PFSK-1 (cell line): ENCODE results near the gene STK39.

Source experiments
- FOXP2 ChIP-seq: optimal IDR thresholded peaks from 2 replicates; pipeline ENCODE3; 2011; ENCODE audit warnings: borderline replicate concordance, control low read depth, inconsistent platforms; ENCODE audit not compliant: insufficient read depth; ENCODE audit errors: extremely low read length, extremely low read depth
- POLR2AphosphoS5 ChIP-seq: IDR thresholded peaks from 2 replicates; pipeline ENCODE4 v1.6.1; 2012; ENCODE audit warnings: low read depth, mild to moderate bottlenecking, control low read depth, low read length, moderate library complexity
- SIN3A ChIP-seq: IDR thresholded peaks from 2 replicates; pipeline ENCODE4 v1.6.1; 2012; ENCODE audit warnings: mild to moderate bottlenecking, low read length, moderate library complexity, borderline replicate concordance; ENCODE audit not compliant: insufficient read depth
- TAF1 ChIP-seq: IDR thresholded peaks from 2 replicates; pipeline ENCODE4 v1.6.1; 2012; ENCODE audit warnings: low read length, control low read depth, borderline replicate concordance; ENCODE audit not compliant: insufficient read depth
- TF ChIP-seq, protein P1 (sequence below), 2 experiments: IDR thresholded peaks; 2 replicates each; pipeline versions ENCODE4 v1.6.1 to v1.8.0; 2011 to 2012; ENCODE audit warnings: low read depth in 2 of 2, low read length in 2 of 2, control low read depth in 1 of 2, inconsistent platforms in 1 of 2, mild to moderate bottlenecking in 1 of 2, moderate library complexity in 1 of 2; ENCODE audit not compliant: insufficient read depth in 1 of 2

STK39 gene

DNA sequence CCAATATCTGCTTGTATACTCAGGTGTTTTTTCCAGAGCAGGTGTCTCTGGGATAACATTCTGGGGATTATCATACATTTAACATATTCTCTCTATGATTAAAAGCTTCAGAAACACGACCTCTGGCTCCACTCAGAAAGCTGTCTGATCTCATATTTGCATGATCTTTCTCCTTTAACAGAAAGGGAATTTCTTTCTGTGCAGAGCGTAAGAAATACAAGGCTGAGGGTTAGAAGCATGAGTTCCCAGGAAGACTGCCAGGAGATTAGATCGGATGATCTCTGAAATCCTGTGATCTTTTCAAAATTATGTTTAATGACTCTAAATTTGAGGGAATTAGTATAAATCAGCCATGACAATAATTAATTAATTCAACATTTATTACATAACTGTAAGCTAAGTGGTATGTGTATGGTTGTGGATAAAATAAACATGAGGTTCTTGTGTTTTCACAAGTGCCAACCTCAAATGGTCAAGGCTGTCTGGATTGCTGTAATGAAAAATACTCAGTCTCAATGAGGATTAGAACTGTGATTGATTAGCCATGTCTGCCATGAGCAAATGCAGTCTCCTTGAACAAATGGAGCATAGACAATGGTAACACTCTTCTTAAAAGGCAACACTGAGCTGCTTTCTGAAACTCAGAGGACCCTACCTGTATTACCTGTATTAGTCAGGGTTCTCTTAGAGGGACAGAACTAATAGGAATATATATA is 304.9 kb downstream of the STK39 start:
- no peak for TF ChIP-seq SIN3A
- no peak for TF ChIP-seq POLR2AphosphoS5
- TF ChIP-seq TAF1 = no peak
- TF ChIP-seq, protein P1, sequence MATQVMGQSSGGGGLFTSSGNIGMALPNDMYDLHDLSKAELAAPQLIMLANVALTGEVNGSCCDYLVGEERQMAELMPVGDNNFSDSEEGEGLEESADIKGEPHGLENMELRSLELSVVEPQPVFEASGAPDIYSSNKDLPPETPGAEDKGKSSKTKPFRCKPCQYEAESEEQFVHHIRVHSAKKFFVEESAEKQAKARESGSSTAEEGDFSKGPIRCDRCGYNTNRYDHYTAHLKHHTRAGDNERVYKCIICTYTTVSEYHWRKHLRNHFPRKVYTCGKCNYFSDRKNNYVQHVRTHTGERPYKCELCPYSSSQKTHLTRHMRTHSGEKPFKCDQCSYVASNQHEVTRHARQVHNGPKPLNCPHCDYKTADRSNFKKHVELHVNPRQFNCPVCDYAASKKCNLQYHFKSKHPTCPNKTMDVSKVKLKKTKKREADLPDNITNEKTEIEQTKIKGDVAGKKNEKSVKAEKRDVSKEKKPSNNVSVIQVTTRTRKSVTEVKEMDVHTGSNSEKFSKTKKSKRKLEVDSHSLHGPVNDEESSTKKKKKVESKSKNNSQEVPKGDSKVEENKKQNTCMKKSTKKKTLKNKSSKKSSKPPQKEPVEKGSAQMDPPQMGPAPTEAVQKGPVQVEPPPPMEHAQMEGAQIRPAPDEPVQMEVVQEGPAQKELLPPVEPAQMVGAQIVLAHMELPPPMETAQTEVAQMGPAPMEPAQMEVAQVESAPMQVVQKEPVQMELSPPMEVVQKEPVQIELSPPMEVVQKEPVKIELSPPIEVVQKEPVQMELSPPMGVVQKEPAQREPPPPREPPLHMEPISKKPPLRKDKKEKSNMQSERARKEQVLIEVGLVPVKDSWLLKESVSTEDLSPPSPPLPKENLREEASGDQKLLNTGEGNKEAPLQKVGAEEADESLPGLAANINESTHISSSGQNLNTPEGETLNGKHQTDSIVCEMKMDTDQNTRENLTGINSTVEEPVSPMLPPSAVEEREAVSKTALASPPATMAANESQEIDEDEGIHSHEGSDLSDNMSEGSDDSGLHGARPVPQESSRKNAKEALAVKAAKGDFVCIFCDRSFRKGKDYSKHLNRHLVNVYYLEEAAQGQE (IDR thresholded peaks at IDR 0.05; ENCODE audit: insufficient read depth in 1 of 2, low read depth in 2 of 2, low read length in 2 of 2) = no peak
- TF ChIP-seq FOXP2 = no peak

DNA sequence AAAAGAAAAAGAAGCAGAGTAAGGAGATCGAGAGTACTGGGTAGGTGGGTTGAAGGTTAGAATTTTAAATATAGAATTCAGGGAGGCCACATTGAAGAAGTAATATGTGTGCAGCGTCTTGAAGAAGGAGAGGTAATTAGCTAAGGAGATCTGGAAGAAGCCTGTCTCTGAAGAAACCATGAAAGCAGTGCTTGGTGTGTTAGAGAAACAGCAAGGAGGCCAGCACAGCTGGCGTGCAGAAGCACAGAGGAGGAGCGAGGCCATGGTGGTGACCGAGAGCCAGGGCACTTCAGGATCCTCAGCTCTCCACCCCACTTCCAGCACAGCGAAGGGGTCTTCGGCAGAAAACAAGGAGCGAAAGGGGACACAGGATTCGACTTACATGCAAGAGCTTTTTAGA is 305.8 kb downstream of the STK39 start:
- TF ChIP-seq TAF1 = no peak

DNA sequence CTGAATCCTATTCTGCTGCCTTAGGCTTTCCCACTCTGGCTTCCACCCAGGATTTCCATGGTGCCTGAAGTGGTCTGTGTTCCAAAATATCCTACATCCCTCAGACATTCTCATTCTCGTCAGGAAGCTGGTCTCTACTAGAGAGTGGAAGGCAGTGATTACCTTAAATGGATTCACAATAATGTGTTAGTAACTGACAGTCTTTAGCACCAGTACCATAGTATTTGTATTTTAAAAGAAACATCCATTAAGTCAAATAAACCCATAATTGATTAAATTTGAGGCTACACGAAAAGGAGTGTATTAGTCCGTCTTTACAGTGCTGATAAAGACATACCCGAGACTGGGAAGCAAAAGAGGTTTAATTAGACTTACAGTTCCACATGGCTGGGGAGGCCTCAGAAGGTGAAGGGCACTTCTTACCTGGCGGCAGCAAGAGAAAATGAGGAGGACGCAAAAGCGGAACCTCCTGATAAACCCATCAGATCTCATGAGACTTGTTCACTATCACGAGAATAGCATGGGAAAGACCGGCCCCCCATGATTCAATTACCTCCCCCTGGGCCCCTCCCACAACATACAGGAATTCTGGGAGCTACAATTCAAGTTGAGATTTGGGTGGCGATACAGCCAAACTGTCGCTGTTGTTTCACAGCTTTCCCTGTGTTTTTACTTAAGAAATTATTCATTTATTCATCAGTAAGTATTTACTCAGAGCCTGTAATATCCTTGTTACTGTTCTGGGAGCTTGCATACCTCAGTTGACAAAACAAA is 306.5 kb downstream of the STK39 start:
- TF ChIP-seq TAF1 = no peak
- TF ChIP-seq SIN3A = no peak
- no peak for TF ChIP-seq POLR2AphosphoS5
- no peak for TF ChIP-seq FOXP2
- TF ChIP-seq, protein P1 (IDR thresholded peaks at IDR 0.05; ENCODE audit: insufficient read depth in 1 of 2, low read depth in 2 of 2, low read length in 2 of 2) = no peak

DNA sequence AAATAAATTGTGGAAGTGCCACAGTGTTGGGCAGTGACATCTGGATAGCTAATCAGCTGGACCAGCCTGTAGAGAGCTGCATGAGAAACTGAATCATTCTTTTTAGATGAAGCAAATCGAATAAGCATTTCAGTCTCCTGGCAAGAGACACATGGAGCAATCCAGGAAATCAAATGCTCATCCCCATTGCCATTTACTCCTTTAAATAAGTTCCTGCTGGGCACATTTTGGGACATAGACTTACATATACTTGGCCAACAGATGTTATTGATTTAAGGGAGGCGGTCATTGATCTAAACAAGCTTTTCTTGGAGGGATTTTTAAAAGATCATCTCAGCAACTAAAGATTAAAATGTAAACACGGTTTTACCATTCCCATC is 307.1 kb downstream of the STK39 start:
- TF ChIP-seq FOXP2 = no peak
- TF ChIP-seq SIN3A = no peak

DNA sequence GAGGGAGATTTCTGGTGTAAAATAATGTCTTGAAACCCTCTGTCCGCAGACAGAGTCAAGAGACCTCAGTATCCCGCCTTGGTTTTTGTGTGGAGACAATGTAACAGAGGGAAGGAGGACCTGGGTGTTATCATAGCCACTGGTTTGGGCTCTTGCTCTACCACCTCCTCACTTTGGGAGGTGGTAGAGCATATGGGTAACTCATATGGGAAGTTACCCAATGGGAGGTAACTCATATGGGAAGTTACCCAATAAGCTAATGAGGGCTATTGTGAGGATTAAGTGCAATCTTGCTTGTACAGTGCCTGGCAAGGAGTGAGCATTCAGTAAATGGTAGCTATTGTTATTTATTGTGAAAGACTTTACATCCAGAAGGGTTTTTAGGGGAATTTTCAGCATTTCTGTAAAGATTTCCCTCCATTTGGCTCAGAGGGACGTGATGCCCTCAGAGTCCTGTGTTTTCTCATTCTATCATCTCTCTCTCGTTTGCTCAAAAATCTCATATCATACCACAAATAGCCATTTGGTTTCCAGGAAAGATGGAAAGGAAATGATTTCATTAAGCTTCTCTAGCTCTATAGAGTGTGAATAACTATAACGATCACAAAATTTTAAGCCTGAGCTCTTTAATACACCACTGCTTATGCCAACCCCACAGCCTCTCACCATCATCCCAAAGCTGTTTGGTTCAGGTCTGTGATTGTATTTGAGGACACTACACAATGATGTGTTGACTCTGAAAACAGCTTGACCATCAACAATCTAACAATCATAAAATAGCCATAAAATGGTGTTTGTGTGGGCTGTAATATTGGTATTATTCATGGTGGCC is 307.7 kb downstream of the STK39 start:
- no peak for TF ChIP-seq POLR2AphosphoS5
- TF ChIP-seq FOXP2 = no peak
- TF ChIP-seq, protein P1 (IDR thresholded peaks at IDR 0.05; ENCODE audit: insufficient read depth in 1 of 2, low read depth in 2 of 2, low read length in 2 of 2) = no peak
- TF ChIP-seq SIN3A = no peak
- no peak for TF ChIP-seq TAF1

DNA sequence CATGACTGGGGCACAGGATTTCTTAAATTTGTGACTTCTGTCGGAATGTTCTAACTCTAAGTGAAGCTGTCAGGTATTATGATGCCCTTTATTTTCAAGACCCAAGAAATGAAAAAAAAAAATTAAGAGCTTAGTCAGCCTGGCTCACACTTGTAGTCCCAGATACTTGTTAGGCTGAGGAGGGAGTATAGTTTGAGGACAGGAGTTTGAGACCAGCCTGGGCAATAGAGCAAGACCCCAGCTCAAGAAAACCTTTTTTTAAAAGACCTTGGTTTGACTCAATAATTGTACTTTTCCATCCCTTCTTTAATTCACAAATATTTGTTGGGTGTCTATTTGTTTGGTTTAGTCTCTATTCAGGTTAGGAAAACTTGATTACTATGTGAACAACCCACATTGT is 310.0 kb downstream of the STK39 start:
- TF ChIP-seq TAF1 = no peak
- no peak for TF ChIP-seq FOXP2
- TF ChIP-seq POLR2AphosphoS5 = no peak
- no peak for TF ChIP-seq SIN3A
- TF ChIP-seq, protein P1 (IDR thresholded peaks at IDR 0.05; ENCODE audit: insufficient read depth in 1 of 2, low read depth in 2 of 2, low read length in 2 of 2) = no peak
